GM18909 (cell line): ENCODE measurements around the gene MCM10.
"Not testable (repeated sequence)": the region's sequence is repeated elsewhere in the genome, so short reads cannot be mapped to it uniquely, and the experiment has no call there.

Experiments
- ATAC-seq: cut with Tn5 transposase; IDR thresholded peaks from one replicate; pipeline ENCODE4 v1.9.1; 2021; ENCODE audit warnings: mild to moderate bottlenecking; ENCODE audit not compliant: unreplicated experiment, poor library complexity

MCM10 gene

GRCh38 chr10:13218878-13219277, 57.5 kb downstream of the MCM10 start:
- no peak for ATAC-seq

GRCh38 chr10:13219685-13220670, 58.6 kb downstream of the MCM10 start:
- no peak for ATAC-seq

GRCh38 chr10:13221572-13221971, 60.2 kb downstream of the MCM10 start:
- no peak for ATAC-seq

- ATAC-seq, result no peak
Observed at GRCh38 chr10:13222151-13222550, 60.8 kb downstream of the MCM10 start.

GRCh38 chr10:13222566-13222965, 61.2 kb downstream of the MCM10 start:
- no peak for ATAC-seq

GRCh38 chr10:13223241-13223640, 61.9 kb downstream of the MCM10 start:
- no peak for ATAC-seq

- ATAC-seq, result no peak
Observed at GRCh38 chr10:13224210-13224995, 63.0 kb downstream of the MCM10 start.

- ATAC-seq, result no peak
Observed at GRCh38 chr10:13225601-13226000, 64.2 kb downstream of the MCM10 start.

- ATAC-seq, result no peak
Observed at GRCh38 chr10:13227031-13227430, 65.7 kb downstream of the MCM10 start.

- no peak for ATAC-seq
Observed at GRCh38 chr10:13231190-13231589, 69.8 kb downstream of the MCM10 start.

GRCh38 chr10:13231808-13232207, 70.5 kb downstream of the MCM10 start:
- ATAC-seq, result no peak

- no peak for ATAC-seq
Observed at GRCh38 chr10:13233358-13233757, 72.0 kb downstream of the MCM10 start.

- no peak for ATAC-seq
Observed at GRCh38 chr10:13234172-13234571, 72.8 kb downstream of the MCM10 start, which contains the start of gene UCMA. UCMA (minus strand) TSS chr10:13234374; CDS start chr10:13234258, 116 bp downstream.

- ATAC-seq, result not testable (repeated sequence)
Observed at GRCh38 chr10:13234736-13235135, 73.4 kb downstream of the MCM10 start.

- no peak for ATAC-seq
Observed at GRCh38 chr10:13236638-13237037, 75.3 kb downstream of the MCM10 start.

- no peak for ATAC-seq
Observed at GRCh38 chr10:13238271-13239077, 77.1 kb downstream of the MCM10 start.

- ATAC-seq, result no peak
Observed at GRCh38 chr10:13239923-13240322, 78.6 kb downstream of the MCM10 start.

GRCh38 chr10:13241613-13242012, 80.3 kb downstream of the MCM10 start:
- ATAC-seq, result no peak

GRCh38 chr10:13242260-13242659, 80.9 kb downstream of the MCM10 start:
- ATAC-seq, result not testable (repeated sequence)

GRCh38 chr10:13247246-13247645, 85.9 kb downstream of the MCM10 start:
- ATAC-seq, result no peak
